HUDEP-2 (cell line): ENCODE results near the gene GALNT9.
"Not testable (repeated sequence)": the region's sequence is repeated elsewhere in the genome, so short reads cannot be mapped to it uniquely, and the experiment has no call there.

Experiments used
- DNase-seq, 76 experiments: peaks; one replicate each; lab custom pipeline; 2025; ENCODE audit not compliant: unreplicated experiment in 76 of 76; lab: John Stamatoyannopoulos, UW

Gene GALNT9

GRCh38 chr12:132222096-132222807 lies 107.1 kb downstream of the GALNT9 start:
- no peak for DNase-seq

GRCh38 chr12:132219761-132220160 lies 109.6 kb downstream of the GALNT9 start:
- not testable (repeated sequence) for DNase-seq

GRCh38 chr12:132219323-132219722 lies 110.1 kb downstream of the GALNT9 start:
- DNase-seq: no peak

GRCh38 chr12:132218915-132219314 lies 110.5 kb downstream of the GALNT9 start:
- peak in 15 of 76 experiments; percentile 6 to 53 (median 14) for DNase-seq

GRCh38 chr12:132218527-132218875 lies 110.9 kb downstream of the GALNT9 start:
- no peak for DNase-seq

GRCh38 chr12:132217800-132218526 lies 111.4 kb downstream of the GALNT9 start:
- no peak for DNase-seq

GRCh38 chr12:132217371-132217770 lies 112.0 kb downstream of the GALNT9 start:
- DNase-seq: no peak

- DNase-seq: no peak
Observed at GRCh38 chr12:132216354-132216987, 112.9 kb downstream of the GALNT9 start.

- DNase-seq: no peak
Observed at GRCh38 chr12:132215299-132215989, 113.9 kb downstream of the GALNT9 start.

- DNase-seq: no peak
Observed at GRCh38 chr12:132214891-132215290, 114.5 kb downstream of the GALNT9 start.

- no peak for DNase-seq
Observed at GRCh38 chr12:132214161-132214476, 115.3 kb downstream of the GALNT9 start.

GRCh38 chr12:132213359-132214160 lies 115.8 kb downstream of the GALNT9 start:
- no peak for DNase-seq

GRCh38 chr12:132211816-132212215 lies 117.6 kb downstream of the GALNT9 start:
- no peak for DNase-seq

- no peak for DNase-seq
Observed at GRCh38 chr12:132211326-132211725, 118.1 kb downstream of the GALNT9 start.

- DNase-seq: no peak
Observed at GRCh38 chr12:132210223-132211055, 119.0 kb downstream of the GALNT9 start.

- no peak for DNase-seq
Observed at GRCh38 chr12:132209619-132210222, 119.7 kb downstream of the GALNT9 start.

GRCh38 chr12:132208153-132208823 lies 121.1 kb downstream of the GALNT9 start:
- no peak for DNase-seq

- no peak for DNase-seq
Observed at GRCh38 chr12:132207083-132207775, 122.2 kb downstream of the GALNT9 start.
